Raji (cell line): ENCODE results near the gene NCAM1.

Experiments used
- POLR2A ChIP-seq: IDR thresholded peaks from 2 replicates; pipeline ENCODE4 v1.6.1; 2011; ENCODE audit warnings: low read depth, low read length, control low read depth; ENCODE audit not compliant: insufficient read depth

Gene NCAM1

DNA sequence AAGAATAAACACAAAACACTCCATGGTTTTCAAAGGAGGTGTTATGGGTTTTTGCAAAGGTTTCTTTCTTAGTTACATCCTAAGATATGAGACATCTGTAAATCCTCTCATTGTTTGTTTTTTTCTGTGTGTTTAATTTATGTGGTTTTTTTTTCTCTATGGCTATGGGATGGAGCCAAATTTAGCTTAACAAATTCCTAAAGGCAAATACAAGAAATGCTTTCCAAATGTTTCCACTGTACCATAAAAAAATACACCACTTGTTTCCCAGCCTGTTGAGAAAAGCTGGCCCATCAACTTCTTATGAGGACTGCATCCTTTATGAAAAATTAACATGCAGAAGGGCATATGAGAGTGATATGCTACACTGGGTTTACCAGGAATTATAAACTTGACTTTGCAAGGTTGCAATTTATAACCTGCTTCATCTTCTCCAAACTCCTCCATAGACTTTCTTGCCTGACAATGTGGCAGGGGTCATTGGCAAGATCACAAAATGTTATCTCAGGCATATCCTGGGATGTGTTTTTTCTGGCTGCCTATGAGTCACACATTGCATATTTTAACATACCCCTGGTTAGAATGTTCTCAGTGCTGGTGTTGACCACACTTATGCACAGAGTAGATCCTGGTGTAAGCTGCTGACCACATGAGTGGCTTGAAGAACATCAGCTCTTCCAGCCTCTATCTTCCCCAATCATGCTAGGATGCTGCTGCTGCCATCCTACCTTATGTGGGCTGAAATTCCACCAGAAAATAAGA is 215.6 kb downstream of the NCAM1 start:
- no peak for TF ChIP-seq POLR2A

DNA sequence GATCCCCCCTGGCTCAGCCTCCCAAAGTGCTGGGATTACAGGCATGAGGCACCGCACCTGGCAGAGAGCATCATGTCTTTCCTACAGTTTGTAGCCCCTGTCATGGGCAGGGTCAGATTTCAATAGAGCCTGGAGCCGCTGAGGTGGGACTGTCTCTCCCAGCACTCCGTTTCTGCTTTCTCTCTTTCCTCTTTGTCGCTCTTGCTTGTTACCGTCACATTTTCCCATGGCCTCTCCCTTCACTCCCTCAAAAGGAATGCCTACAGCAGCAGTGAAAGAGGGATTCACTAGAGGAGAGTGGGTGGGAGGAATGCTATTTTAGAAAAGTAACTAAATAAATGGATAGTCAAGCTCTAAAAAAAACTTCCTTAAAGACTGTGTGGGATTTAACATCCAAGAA is 216.5 kb downstream of the NCAM1 start:
- no peak for TF ChIP-seq POLR2A

DNA sequence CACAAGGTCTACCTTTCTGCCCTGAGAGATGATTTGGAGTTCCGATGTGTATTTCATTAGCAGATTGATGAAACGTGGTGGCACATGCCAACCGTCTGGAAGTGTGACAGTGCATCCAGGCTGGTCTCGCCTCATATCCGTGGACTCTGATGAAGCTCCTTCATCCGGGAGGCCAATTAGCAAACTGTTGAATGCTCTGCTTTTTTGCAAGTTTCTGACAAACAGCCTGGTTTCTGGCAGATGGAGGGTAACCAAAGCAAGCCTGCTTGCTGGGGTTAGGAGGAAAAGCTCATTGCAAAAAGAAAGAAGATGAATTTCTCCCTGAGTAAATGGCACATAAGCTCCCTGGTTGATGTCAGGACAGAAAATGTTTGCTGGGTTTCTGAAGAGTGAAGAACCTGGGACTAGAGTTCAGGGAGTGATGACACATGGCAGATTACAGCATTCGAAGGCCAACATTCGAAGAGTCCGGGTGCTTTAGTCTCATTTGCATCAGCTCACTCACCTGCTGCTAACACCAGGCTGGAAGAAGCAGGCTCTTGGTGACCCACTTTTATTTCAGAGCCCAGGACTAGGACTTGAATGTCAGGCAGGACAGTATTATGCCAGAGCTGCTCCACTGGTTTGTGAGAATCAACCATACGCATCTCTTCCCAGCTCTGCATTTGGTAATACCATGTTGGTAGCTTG is 217.3 kb downstream of the NCAM1 start:
- TF ChIP-seq POLR2A = no peak

DNA sequence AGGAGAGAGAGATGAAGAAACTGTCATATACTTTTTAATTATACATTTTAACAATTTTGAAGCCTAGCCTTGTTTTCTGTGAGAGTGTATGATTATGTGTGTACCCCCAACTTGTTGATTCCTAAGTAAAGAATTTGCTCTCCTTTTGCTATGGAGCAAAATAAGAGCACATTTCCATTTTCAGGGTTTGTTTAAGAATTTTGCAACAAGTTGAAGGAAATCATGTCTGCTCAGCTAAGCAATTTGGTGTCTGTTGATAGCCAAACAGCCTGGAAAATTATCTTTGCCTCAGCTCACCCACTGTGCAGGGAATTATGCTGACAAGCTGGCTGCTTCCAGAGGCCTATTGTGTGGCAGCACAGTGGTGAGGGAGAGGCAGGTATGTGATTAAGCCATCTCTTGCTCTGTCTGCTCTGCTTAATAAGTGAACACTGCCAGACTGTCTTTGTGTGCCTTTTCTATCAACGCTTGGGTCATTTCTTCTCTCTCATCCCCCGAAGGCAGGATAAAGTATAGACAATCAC is 218.0 kb downstream of the NCAM1 start:
- no peak for TF ChIP-seq POLR2A

DNA sequence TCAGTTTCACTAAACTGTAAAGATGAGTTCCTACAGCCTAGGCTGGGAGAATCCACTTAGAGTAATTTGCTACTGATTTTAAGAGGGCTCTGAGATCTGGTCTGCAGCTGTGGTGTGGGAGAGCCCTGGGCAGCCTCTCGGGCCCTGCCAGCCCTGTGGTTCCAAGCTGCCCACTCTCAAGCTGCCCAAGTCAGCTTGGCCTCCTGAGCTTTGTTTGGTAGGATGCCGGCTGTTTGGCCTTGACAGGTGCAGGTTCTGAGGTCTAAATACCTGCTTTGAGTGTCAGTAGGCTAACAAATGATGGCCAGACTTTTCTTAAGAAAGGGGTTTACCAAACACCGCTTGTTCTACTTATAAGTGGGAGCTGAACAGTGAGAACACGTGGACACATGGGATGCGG is 219.9 kb downstream of the NCAM1 start:
- no peak for TF ChIP-seq POLR2A

DNA sequence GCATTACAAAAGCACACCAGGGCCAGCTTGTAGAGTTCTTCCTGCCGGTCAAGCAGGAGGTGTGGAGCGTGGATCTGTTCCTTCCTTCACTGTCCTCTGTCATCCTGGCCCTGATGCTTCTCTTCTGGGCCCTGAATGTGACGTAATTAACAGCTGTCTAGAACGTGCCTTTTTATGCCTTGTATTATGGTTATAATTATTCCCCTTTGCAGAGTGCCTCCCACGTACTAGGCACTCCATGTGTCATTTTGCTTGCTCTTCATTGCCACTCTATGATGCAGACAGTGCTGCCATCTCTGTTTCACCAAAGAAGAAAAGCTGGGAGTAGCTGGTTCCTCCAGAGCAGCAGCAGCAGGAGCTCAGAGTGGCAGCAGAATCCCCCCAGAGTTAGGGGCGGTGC is 221.1 kb downstream of the NCAM1 start:
- no peak for TF ChIP-seq POLR2A

DNA sequence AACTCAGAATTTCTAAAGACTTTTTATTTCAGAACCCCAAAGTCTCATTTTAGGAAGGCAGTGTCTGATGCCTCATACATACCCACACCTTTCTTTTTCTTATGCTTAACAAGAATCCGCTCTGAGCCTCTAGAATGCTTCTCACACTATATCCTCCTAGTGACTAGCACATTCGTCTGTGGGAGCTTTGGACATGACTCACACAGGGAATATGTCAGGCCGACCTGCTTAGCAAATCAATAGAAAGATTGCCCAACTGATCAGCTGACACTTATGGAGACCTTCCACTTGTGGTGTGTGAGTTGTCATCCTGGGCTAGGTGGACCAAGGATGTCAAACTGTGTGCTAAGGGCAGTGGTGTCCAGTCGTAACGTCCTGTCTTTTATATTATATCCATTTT is 223.3 kb downstream of the NCAM1 start:
- no peak for TF ChIP-seq POLR2A

DNA sequence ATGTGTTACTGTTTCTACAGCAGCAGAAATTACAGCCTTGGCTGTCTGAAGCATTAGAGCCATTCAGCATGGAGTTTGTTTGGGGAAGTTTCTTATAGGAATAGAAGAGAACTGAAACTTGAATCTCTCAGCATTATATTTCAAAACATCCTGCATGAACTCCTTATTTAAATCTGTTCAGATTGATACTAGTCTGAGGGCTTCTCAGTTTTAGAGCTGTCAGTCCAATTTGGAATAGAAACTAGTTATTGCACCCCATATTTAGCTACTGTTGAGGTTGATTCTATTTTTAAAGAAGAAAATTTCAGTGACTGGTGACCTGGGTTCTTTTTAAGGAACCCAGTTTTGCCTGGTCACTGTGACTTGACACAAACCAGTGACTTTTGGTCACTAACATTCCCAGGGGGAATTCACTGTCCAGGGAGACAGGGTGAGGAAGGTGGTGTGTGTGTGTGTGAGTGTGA is 227.2 kb downstream of the NCAM1 start:
- TF ChIP-seq POLR2A = no peak

DNA sequence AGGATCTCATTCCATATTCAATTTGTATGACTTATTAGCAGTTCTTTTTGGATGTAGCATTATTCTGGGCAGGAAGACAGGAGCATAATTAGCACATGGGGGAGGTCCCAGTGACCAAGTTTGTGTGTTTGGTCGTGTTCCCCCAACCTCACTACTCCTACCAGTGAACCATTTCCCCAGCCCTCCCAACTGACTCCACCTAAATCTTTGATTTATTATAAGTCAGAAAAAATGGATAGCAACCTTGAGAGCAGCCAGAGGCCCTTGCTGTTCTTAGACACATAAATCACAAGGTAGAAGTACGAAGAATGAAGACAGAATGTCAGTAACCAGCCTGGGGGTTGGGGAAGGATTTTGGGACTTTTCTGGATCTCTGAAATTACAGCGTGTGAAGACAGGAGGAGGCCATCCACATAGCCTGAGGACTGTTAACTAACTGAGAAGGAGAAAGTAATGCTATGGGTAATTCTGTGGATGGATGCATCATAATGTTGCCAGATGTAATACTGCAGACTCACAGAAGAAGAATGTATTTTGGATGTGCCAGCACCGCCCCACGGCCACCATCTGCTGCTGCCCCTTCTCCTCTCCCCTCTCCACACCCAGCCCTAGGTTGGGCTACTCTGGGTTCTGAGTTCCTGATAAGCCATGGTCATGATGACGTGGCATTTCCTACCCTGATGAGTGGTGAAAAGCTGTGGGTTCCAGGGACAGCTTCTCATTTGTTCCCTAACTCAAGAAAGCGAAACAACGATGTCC is 228.9 kb downstream of the NCAM1 start:
- TF ChIP-seq POLR2A = no peak

DNA sequence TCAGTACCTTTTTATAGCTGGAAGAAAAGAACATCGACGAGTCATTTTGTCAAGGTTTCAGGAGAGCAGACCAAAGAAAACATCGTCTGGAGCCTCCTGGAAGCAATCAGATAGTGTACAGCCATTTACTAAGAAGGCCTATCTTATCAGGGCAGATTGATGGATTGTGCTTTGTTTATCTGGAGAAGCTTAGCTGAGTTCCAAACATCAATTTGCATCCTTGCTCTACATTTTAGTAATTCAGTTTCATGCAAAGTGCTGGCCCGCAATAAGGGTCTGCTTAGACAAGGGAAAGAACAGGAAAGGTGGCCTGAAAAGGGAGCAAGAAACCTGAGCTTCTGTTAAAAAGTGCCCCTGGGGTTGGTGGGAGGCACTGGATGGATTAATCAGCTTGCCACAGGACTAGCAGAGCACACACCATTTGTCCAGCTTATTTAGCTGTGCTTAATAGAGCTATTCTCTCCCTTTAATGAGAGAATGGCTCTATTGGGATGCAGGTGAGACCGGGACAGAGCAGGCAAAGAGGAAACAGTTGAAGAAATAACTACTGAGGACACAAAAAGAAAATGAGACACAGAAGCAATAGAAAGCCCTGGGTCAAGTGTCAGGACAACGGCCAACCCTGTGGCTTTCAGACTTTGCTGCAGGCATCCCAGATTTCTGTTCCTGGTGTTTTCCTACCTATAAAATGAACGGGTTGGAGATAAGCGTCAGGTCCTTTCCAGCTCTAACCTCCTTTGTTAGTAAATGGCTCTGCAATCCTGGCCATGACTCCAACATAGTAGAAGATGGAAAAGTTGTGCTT is 231.1 kb downstream of the NCAM1 start:
- no peak for TF ChIP-seq POLR2A

DNA sequence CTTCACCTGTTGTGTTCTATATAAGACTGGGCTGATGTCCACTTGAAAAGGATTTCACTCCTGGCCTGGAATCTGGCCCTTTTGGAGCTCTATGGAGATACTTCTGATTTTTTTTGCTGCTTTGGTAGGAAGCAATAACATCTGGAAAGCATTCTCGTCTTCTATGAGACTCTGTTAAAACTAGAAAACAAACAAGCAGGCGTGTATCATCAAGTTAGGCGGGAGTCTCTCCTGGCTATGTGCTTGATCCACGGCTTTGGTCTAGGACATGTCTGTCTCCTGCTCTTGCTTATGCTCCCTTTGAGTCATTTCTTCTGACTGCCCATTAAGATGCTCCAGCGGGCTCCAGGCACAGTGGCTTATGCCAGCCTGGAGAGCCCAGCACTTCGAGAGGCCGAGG is 231.8 kb downstream of the NCAM1 start:
- TF ChIP-seq POLR2A = no peak

DNA sequence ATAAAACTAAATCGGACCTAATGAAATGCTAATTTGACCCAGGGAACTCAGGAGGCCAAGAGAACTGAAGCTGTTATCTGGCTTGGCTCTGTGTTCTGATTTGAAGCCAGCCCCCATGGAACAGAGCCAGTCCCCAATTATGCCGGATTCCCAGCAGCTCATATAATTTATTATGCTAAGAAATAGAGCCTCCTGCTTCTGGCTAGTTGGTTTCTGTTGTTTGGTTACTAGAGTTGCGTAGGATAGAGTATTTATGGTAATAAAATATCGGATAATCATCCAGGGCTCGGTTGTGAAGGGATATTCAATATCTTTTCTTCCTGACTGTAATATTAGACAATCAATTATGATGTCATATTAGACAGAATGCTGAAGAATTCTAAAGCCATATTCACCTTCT is 232.7 kb downstream of the NCAM1 start:
- no peak for TF ChIP-seq POLR2A

DNA sequence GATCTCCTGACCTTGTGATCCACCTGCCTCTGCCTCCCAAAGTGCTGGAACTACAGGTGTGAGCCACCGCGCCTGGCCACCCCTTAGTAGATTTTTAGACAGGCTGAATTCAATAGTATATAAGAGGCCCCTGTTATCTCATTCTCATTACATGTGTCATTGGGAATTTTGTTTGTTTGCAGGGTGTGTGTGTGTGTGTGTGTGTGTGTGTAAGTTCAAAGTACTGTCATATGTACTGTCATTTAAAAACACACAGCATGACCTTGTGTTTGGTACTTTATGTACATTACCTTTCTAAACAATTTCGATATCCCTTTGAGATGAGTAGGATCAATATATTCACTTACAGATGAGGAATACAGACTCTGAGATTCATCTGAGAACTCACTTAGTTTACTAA is 234.5 kb downstream of the NCAM1 start:
- no peak for TF ChIP-seq POLR2A

DNA sequence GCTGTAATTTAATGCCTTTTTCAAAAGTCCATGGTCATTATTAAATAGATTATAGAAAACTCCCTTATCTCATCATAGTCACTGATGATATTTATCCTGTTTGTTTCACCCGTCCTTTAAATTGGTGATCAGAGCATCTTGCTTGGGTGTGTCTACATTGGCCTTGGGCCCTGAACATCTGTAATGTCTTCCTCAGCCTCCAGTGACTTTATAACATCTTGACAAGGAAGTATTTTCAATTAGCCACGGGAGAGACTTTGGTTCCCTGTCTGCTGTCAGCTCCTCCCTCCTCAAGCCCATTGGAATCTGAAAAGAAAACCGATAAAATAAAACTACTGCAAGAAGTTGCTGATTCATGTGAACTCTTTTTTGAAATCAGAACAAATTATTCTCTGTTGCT is 236.2 kb downstream of the NCAM1 start:
- TF ChIP-seq POLR2A = no peak
